NB4 (cell line): Measurements from ENCODE around the gene CDH4.

Source experiments
- CTCF ChIP-seq: IDR thresholded peaks from one replicate; pipeline ENCODE4 v1.5.1; 2012; ENCODE audit warnings: low read depth, low read length
- MAX ChIP-seq: IDR thresholded peaks from 2 replicates; pipeline ENCODE4 v1.6.1; 2011; ENCODE audit warnings: low read depth, low read length
- MYC ChIP-seq: IDR thresholded peaks from 2 replicates; pipeline ENCODE4 v1.6.1; 2011; ENCODE audit warnings: low read depth, low read length
- POLR2A ChIP-seq: IDR thresholded peaks from 2 replicates; pipeline ENCODE4 v1.6.1; 2011; ENCODE audit warnings: mild to moderate bottlenecking; ENCODE audit not compliant: insufficient read length; ENCODE audit errors: extremely low read depth

- no peak for TF ChIP-seq POLR2A
- no peak for TF ChIP-seq CTCF
- TF ChIP-seq MYC: no peak
- no peak for TF ChIP-seq MAX
Observed at GRCh38 chr20:61933951-61934715, 682.1 kb downstream of the CDH4 start.
